Mesodermal cell (in vitro differentiated cells): ENCODE data around the gene AP1M1.
"Not testable (repeated sequence)": the region's sequence is repeated elsewhere in the genome, so short reads cannot be mapped to it uniquely, and the experiment has no call there.

Source experiments
- H3K27ac ChIP-seq: 2 replicates; pipeline ENCODE4 v1.7.0; 2013; ENCODE audit warnings: mild to moderate bottlenecking, low read depth, low read length, moderate library complexity; ENCODE audit not compliant: severe bottlenecking
- H3K36me3 ChIP-seq: 2 replicates; pipeline ENCODE4 v1.7.1; 2013; ENCODE audit warnings: mild to moderate bottlenecking, low read length, moderate library complexity; ENCODE audit not compliant: control insufficient read depth, insufficient read depth
- H3K4me1 ChIP-seq: one replicate; pipeline ENCODE4 v1.7.1; 2013; ENCODE audit warnings: mild to moderate bottlenecking, low read length; ENCODE audit not compliant: insufficient read depth, control insufficient read depth, poor library complexity, severe bottlenecking
- H3K4me3 ChIP-seq: 2 replicates; pipeline ENCODE4 v1.7.0; 2013; ENCODE audit warnings: low read length, control low read depth, mild to moderate bottlenecking; ENCODE audit not compliant: insufficient read depth, poor library complexity, severe bottlenecking; ENCODE audit errors: extremely low read depth
- H3K9me3 ChIP-seq: 2 replicates; pipeline ENCODE4 v1.7.1; 2013; ENCODE audit warnings: mild to moderate bottlenecking, low read length, moderate library complexity; ENCODE audit not compliant: control insufficient read depth
- WGBS, 2 experiments: methylation state at CpG; one replicate each; pipeline ENCODE4 v1.1.5; 2013; ENCODE audit warnings: missing lambda C conversion rate in 2 of 2; ENCODE audit not compliant: insufficient coverage in 2 of 2; 5-methylcytosine and 5-hydroxymethylcytosine counted together

The AP1M1 gene

DNA sequence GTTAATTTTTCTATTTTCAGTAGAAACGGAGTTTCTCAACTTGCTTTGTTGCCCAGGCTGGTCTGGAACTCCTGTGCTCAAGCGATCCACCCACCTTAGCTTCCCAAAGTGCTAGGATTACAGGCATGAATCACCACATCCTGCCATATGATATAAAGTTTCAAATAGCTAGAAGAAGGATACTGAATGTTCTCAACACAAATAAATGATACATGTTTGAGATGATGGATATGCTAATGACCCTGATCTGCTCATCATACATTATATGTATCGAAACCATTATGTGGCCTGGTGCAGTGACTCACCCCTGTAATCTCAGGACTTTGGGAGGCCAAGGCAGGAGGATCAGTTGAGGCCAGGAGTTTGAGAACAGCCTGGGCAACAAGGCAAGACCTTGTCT is 35.9 kb upstream of the AP1M1 start:
- no peaks in the 10 kb centered on the region for H3K4me1 ChIP-seq
- WGBS, 2 experiments, result 81 to 82% methylated on average over 1 of the region's 3 CpGs
- no peak overlapping the region for H3K27ac ChIP-seq

DNA sequence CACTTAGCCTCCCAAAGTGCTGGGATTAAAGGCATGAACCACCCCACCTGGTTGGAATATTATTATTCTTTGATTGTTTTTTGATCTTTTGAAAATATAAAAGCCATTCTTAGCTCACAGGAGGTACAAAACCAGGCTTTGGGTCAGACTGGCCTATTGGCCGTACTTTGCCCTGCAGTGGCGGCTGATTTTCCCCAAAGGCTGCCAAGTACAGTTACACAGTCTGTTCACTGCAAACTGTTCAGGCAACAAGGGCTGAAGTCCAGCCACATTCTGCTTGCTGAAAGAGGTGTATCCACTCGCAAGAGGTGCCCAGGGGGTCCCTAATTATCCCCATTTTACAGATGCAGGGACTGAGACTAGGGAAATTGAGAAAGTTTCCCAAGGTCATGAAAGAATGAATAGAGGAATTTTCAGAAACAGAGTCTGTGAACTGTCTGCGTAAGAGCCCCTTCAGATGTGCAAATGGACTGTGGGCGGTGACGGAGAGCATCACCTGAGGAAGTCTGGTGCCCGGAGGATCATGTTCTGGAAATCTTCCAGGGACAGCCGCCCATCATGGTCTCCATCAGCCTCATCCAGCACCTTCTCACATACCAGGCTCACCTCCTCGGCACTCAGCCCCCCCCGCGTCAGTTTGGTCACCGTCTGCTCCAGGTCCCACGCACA is 33.4 kb upstream of the AP1M1 start:
- Histone ChIP-seq H3K9me3 (no peaks in the 10 kb centered on the region), H3K27ac (no peak overlapping the region), H3K4me1 (no peaks in the 10 kb centered on the region), H3K36me3 (no peaks in the 10 kb centered on the region), H3K4me3 (no peak overlapping the region)
- WGBS, 2 experiments, result 84 to 85% methylated on average over 9 to 12 of the region's 13 CpGs

More for the DNA sequence above, 35.9 kb upstream of the AP1M1 start:
- H3K36me3 ChIP-seq, result no peaks in the 10 kb centered on the region
- H3K4me3 ChIP-seq, result no peak overlapping the region
- no peaks in the 10 kb centered on the region for H3K9me3 ChIP-seq

- WGBS, 2 experiments, result 100% methylated on average over 1 of the region's 1 CpG; no CpG with 5 or more reads in 1 of the 2 experiments
- Histone ChIP-seq H3K4me1 (no peaks in the 10 kb centered on the region), H3K4me3 (no peak overlapping the region), H3K9me3 (no peaks in the 10 kb centered on the region), H3K36me3 (no peaks in the 10 kb centered on the region), H3K27ac (no peak overlapping the region)
These were observed 31.3 kb upstream of the AP1M1 start for GRCh38 chr19:16166417-16166816.

DNA sequence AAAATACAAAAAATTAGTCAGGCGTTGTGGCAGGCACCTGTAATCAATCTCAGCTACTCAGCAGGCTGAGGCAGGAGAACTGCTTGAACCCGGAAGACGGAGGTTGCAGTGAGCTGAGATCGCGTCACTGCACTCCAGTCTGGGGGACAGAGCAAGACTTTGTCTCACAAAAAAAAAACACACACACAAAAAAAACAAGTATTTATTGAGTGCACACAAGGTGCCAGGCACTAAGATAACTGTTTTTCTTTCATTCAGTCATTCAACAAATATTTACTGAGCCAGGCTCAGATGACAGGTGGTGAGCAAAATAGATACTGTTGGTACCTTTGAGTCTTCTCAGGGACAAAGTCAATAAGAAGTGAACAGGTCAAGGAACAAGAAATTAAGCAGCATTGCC is 30.7 kb upstream of the AP1M1 start:
- H3K27ac ChIP-seq, result no peak overlapping the region
- no peaks in the 10 kb centered on the region for H3K4me1 ChIP-seq
- WGBS, 2 experiments, result 96 to 97% methylated on average over 5 of the region's 5 CpGs
- H3K36me3 ChIP-seq, result no peaks in the 10 kb centered on the region
- no peaks in the 10 kb centered on the region for H3K9me3 ChIP-seq
- no peak overlapping the region for H3K4me3 ChIP-seq

DNA sequence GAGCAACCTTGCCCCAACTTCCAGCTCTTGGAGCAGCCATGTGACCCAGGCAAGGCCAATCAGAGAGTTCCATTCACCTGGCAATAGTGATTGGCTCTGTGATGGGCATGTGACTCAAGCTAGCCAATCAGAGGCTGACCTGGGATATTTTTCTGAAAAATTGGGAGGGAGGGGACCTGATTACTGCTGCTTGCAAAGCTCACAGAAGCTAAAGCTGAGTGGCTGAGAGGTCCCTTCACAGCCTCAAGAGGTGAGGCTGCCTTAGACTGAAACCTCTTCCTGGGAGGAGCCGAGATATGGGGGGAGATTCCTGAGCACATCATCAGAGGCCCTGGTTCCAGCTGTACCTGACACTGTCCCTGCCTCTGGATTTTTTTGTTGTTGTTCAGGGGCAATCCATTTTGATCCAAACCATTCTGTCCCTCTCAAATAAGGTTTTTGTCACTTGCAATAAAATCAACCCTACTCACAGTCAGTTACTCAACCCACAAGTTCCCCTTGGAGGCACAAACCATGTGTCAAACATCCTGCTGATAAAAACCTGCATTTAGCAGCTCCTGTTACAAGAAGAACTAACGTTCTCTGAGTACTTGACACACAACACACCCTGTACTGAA is 29.1 kb upstream of the AP1M1 start:
- no peak overlapping the region for H3K27ac ChIP-seq
- 78 to 83% methylated on average over 1 to 2 of the region's 2 CpGs for WGBS, 2 experiments
- H3K36me3 ChIP-seq, result no peaks in the 10 kb centered on the region

GRCh38 chr19:16170134-16170533 is 27.6 kb upstream of the AP1M1 start:
- no peaks in the 10 kb centered on the region for H3K36me3 ChIP-seq
- no peaks in the 10 kb centered on the region for H3K4me1 ChIP-seq
- no peak overlapping the region for H3K27ac ChIP-seq
- WGBS, 2 experiments, result 83% methylated on average over 1 of the region's 1 CpG; no CpG with 5 or more reads in 1 of the 2 experiments
- H3K4me3 ChIP-seq, result no peak overlapping the region
- H3K9me3 ChIP-seq, result no peaks in the 10 kb centered on the region

More for the DNA sequence above, 29.1 kb upstream of the AP1M1 start:
- Histone ChIP-seq H3K4me3 (no peak overlapping the region), H3K9me3 (no peaks in the 10 kb centered on the region), H3K4me1 (no peaks in the 10 kb centered on the region)

DNA sequence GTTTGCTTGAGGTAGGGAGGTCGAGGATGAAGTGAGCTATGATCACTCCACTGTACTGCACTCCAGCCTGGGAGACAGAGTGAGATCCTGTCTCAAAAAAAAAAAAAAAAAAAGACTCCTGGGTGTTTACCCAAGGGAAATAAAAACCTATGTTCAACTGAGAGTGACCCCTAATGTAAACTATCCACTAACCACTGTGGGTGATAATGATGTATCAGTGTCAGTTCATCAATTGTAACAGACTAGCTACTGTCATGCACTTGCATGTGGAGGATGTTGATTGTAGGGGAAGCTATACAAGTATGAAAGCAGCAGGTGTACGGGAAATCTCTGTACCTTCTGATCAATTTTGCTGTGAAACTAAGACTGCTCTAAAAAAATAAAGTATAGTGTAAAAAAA is 21.8 kb upstream of the AP1M1 start:
- WGBS, 2 experiments, result no CpG with 5 or more reads among the region's 2 CpGs
- no peaks in the 10 kb centered on the region for H3K36me3 ChIP-seq
- H3K9me3 ChIP-seq, result no peaks in the 10 kb centered on the region
- H3K27ac ChIP-seq, result no peak overlapping the region
- no peak overlapping the region for H3K4me3 ChIP-seq
- peaks cover 5% of the 10 kb centered on the region for H3K4me1 ChIP-seq

- H3K27ac ChIP-seq, result not testable (repeated sequence)
- WGBS, 2 experiments, result 88 to 89% methylated on average over 3 to 5 of the region's 5 CpGs
These were observed 18.8 kb upstream of the AP1M1 start for GRCh38 chr19:16178866-16179265.

DNA sequence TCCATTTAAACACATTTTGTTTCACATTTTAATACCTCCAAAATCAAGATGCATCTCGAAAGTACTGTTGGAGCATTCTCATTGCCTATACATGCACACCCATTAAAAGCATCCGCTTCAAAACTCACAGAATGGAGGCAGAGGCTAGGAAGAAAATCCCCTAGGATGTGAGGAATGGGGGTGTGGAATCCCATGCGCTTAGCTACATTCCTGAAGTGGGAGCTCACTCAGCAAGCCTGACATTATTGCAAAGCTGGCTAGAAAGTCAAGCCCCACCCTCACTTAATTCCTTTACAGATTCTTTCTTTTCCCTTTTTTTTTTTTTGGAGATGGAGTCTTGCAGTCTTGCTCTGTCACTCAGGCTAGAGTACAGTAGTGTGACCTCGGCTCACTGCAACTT is 17.1 kb upstream of the AP1M1 start:
- 70 to 82% methylated on average over 1 to 3 of the region's 4 CpGs for WGBS, 2 experiments
- H3K27ac ChIP-seq, result no peak overlapping the region
- H3K9me3 ChIP-seq, result no peaks in the 10 kb centered on the region
- H3K36me3 ChIP-seq, result no peaks in the 10 kb centered on the region
- no peak overlapping the region for H3K4me3 ChIP-seq
- H3K4me1 ChIP-seq, result peaks cover 5% of the 10 kb centered on the region

More at GRCh38 chr19:16178866-16179265, 18.8 kb upstream of the AP1M1 start:
- H3K4me3 ChIP-seq, H3K36me3 ChIP-seq, H3K4me1 ChIP-seq, H3K9me3 ChIP-seq: not testable (repeated sequence)

- peaks cover 28% of the 10 kb centered on the region for H3K36me3 ChIP-seq
- H3K4me1 ChIP-seq, result peaks cover 5% of the 10 kb centered on the region
- 78 to 81% methylated on average over 15 to 18 of the region's 18 CpGs for WGBS, 2 experiments
- peak overlapping the region; percentile 93 for H3K4me3 ChIP-seq
- no peaks in the 10 kb centered on the region for H3K9me3 ChIP-seq
- peak overlapping the region; percentile 16 for H3K27ac ChIP-seq
These were observed 13.0 kb upstream of the AP1M1 start for GRCh38 chr19:16184665-16185122.
